ENCODE results near the gene WDTC1. TPM values are rescaled to one million over a fixed set of nuclear protein-coding genes. Genes with fewer than 3 reads are reported as not detected.

The WDTC1 gene
- total RNA-seq, 6 experiments from 2014 or later = 17.6 to 22.7 (median 19.8) TPM

DNA sequence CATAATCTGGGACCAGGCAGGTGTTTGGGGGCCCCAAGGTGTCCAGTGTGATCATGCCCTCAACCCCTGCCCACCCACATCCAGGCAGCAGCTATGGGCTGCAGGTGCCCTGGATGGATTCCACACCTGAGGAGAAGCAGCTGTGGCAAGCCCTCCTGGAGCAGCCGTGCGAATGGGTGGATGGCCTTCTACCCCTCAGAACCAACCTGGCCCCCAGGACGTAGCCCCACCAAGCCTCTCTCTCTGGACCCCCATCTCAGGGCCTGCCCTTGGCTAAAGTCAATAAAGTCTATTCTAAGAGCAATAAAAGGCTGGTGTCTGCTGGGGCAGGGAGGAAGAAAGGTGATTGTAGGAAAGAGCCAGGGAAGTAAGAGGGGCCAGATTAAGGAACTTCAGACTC is 119.2 kb downstream of the WDTC1 start:
- no peaks in the 10 kb centered on the region for H3K27me3 ChIP-seq
- intact Hi-C loops (cut with DNase I) = no loop called here
- H3K36me3 ChIP-seq = no peaks in the 10 kb centered on the region
- no peak overlapping the region for H3K4me3 ChIP-seq
- ATAC-seq = no peak
- H3K9me3 ChIP-seq = no peaks in the 10 kb centered on the region
- no peak overlapping the region for H3K27ac ChIP-seq
- H3K4me1 ChIP-seq = peaks cover 0 to 12% (median 4%) of the 10 kb centered on the region in 4 donors
- WGBS (ENCODE audit: insufficient coverage, low coverage, low lambda C conversion rate, missing lambda C conversion rate) = no CpG with 5 or more reads among the region's 3 CpGs
- DNase-seq = no peak
- TF ChIP-seq POLR2A (IDR thresholded peaks at IDR 0.05) = no peak
- TF ChIP-seq, protein P1, sequence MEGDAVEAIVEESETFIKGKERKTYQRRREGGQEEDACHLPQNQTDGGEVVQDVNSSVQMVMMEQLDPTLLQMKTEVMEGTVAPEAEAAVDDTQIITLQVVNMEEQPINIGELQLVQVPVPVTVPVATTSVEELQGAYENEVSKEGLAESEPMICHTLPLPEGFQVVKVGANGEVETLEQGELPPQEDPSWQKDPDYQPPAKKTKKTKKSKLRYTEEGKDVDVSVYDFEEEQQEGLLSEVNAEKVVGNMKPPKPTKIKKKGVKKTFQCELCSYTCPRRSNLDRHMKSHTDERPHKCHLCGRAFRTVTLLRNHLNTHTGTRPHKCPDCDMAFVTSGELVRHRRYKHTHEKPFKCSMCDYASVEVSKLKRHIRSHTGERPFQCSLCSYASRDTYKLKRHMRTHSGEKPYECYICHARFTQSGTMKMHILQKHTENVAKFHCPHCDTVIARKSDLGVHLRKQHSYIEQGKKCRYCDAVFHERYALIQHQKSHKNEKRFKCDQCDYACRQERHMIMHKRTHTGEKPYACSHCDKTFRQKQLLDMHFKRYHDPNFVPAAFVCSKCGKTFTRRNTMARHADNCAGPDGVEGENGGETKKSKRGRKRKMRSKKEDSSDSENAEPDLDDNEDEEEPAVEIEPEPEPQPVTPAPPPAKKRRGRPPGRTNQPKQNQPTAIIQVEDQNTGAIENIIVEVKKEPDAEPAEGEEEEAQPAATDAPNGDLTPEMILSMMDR (IDR thresholded peaks at IDR 0.05) = no peak

DNA sequence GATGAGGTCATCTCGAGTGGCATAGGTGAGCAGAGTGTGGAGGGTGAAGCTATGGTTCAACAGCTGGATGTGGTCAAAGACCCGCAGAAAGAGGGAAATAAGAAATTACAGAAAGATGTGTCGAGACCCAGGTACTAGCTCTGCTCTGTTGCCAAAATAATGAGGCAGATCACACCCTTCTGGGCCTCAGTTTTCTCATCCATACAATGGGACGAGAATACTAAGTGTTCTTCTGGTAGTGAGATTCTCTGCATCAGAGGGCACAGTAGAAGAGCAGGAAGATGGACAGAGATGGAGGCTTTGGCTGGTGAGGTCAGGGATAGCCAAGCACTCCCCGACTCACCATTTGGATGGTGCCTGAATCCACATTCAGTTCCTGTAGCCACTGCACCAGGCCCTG is 121.3 kb downstream of the WDTC1 start:
- peaks cover 0 to 8% (median 2%) of the 10 kb centered on the region in 4 donors for H3K4me1 ChIP-seq
- no peak overlapping the region for H3K4me3 ChIP-seq
- TF ChIP-seq, protein P1 (IDR thresholded peaks at IDR 0.05) = no peak
- no peak for TF ChIP-seq POLR2A (IDR thresholded peaks at IDR 0.05)
- intact Hi-C loops (cut with DNase I) = loop anchor here in 1 of 2 donors (5.0 kb wide), 1 partner anchor 37 kb away; the partner anchor contains the start of gene GPR3
- WGBS (ENCODE audit: insufficient coverage, low coverage, low lambda C conversion rate, missing lambda C conversion rate) = 71% methylated on average over 5 of the region's 5 CpGs
- no peak for ATAC-seq
- H3K27me3 ChIP-seq = no peaks in the 10 kb centered on the region
- no peaks in the 10 kb centered on the region for H3K36me3 ChIP-seq
- DNase-seq = no peak
- H3K9me3 ChIP-seq = no peaks in the 10 kb centered on the region
- no peak overlapping the region for H3K27ac ChIP-seq

DNA sequence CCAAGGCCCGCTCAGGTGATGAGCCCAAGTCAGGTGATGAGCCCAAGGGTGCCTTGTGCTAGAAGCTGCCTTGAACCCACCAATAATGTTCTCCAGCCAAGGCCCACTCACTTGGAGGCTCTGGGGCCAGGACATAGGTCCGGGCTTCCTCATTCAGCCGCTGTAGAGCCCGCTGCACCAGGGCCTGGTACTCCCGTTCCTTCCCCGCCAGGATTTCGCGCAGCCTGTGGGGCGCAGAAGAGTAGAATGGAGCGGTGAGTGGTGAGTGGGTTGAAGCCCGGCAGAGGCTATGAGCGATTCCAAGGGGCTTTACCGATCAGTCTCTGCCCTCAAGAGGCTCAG is 121.8 kb downstream of the WDTC1 start:
- Histone ChIP-seq H3K4me1 (peaks cover 0 to 8% (median 2%) of the 10 kb centered on the region in 4 donors), H3K27ac (no peak overlapping the region), H3K36me3 (no peaks in the 10 kb centered on the region), H3K4me3 (no peak overlapping the region), H3K27me3 (no peaks in the 10 kb centered on the region), H3K9me3 (no peaks in the 10 kb centered on the region)
- no peak for ATAC-seq
- intact Hi-C loops (cut with DNase I) = loop anchor here in 1 of 2 donors (5.0 kb wide), 1 partner anchor 36 kb away; the partner anchor contains the start of gene GPR3
- DNase-seq = no peak
- no CpG with 5 or more reads among the region's 13 CpGs for WGBS (ENCODE audit: insufficient coverage, low coverage, low lambda C conversion rate, missing lambda C conversion rate)
- TF ChIP-seq, protein P1 (IDR thresholded peaks at IDR 0.05) = no peak
- no peak for TF ChIP-seq POLR2A (IDR thresholded peaks at IDR 0.05)

DNA sequence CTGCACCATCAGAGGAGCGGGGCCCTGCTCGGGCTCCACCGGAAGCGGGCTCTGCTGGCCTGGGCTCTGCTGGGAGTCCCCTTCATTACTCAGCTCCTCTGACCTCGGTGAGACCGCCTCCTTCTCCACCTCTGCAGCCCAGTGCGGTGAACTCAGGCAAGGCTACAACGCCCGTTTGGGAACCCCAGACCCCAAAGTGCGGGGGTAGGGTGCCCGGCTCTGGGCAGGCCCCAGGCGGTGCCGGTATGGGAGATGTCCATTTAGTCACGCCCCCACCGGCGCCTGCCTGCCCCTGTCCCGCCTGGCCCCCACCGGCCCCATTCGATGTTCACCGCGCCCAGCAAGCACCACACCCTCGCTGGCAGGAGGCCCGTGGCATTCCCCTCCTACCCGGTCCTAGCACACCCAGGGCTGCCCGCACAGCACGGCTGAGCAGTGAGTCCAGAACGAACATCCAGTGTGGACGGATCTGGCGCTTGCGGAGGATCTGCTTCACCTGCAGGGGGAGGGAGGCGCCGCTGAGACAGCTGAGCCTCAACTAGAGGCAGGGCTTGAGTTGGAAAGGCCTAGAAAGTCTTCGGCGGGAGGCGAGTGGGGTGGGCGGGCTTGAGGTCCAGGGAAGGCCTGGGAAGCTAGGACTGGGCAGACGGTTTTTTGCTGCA is 122.3 kb downstream of the WDTC1 start:
- peaks cover 0 to 8% (median 2%) of the 10 kb centered on the region in 4 donors for H3K4me1 ChIP-seq
- ATAC-seq = no peak
- no peak overlapping the region for H3K4me3 ChIP-seq
- H3K27ac ChIP-seq = no peak overlapping the region
- intact Hi-C loops (cut with DNase I) = loop anchor here in 1 of 2 donors (5.0 kb wide), 1 partner anchor 36 kb away; the partner anchor contains the start of gene GPR3
- H3K36me3 ChIP-seq = peaks cover 0 to under 1% (median 0%) of the 10 kb centered on the region in 4 donors
- 57% methylated on average over 4 of the region's 37 CpGs for WGBS (ENCODE audit: insufficient coverage, low coverage, low lambda C conversion rate, missing lambda C conversion rate)
- H3K27me3 ChIP-seq = no peaks in the 10 kb centered on the region
- no peak for DNase-seq
- H3K9me3 ChIP-seq = no peaks in the 10 kb centered on the region
- no peak for TF ChIP-seq POLR2A (IDR thresholded peaks at IDR 0.05)
- TF ChIP-seq, protein P1 (IDR thresholded peaks at IDR 0.05) = no peak

All from right lobe of liver (tissue), 6 donors.